Measurements from ENCODE around the gene IKZF5.
A peak's percentile ranks its signal among the peaks of the same experiment; 100 is the strongest.

The IKZF5 gene, protein sequence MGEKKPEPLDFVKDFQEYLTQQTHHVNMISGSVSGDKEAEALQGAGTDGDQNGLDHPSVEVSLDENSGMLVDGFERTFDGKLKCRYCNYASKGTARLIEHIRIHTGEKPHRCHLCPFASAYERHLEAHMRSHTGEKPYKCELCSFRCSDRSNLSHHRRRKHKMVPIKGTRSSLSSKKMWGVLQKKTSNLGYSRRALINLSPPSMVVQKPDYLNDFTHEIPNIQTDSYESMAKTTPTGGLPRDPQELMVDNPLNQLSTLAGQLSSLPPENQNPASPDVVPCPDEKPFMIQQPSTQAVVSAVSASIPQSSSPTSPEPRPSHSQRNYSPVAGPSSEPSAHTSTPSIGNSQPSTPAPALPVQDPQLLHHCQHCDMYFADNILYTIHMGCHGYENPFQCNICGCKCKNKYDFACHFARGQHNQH

DNA sequence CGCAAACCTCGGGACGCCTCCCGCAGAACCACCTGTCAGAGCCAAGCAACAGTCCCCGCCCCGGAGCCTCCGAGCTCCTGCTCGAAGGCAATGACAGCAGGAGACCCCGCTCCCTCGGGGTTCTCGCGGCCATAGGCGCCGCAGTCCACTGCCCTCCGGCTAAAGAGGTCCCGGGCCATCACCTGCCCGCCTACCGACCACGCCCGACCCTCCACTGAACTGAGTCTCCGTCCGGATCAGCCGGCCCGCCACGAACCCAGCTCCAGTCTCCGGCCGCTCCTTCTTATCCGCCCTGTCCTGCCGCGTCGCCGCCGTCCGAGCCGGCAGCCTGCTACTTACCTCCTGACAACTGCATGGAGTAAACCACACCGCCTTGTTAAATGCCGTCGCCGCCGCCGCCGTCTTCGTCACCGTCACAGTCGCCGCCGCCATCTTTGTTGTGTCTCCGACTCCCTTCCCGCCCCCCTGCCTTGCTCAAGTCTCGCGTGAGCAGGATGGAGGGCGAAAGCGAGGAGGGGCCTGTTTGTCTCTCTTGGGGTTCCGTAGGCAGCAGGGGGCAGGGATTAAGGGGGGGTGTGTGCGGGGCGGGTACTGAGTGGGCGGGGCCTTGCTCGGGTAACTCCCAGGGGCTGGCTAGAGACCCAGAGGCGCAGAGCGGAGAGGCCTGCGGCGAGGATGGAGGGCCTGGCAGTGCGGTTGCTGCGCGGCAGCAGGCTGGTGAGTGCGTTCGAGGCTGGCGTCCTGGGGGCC lies at the start of gene IKZF5, which contains the start of gene ACADSB:
IKZF5 (minus strand) TSS at position 441 of the 750 bp plus-strand sequence. CDS start 10,170 bp downstream, outside the sequence.
ACADSB (plus strand) TSS at position 652 of the 750 bp plus-strand sequence; CDS start at position 676, 24 bp downstream.
- H3K36me3 ChIP-seq (replicated peaks; ENCODE audit: insufficient read depth, low read length), result no peaks in the 10 kb centered on the region
- DNase-seq, result peak; percentile 97
- H3K27ac ChIP-seq (ENCODE audit: low read length), result peak within 1 kb of the TSS; percentile 67; the same call in 1 of the 2 replicates
- no peaks in the 10 kb centered on the region for H3K9me3 ChIP-seq (replicated peaks; ENCODE audit: insufficient read depth, low read length)
- H3F3A ChIP-seq (ENCODE audit: insufficient read depth, low read length), result no peaks in the 10 kb centered on the region
- TF ChIP-seq EZH2phosphoT487 (IDR thresholded peaks at IDR 0.05; ENCODE audit: low read length) (no peak), EZH2 (optimal IDR thresholded peaks at IDR 0.05; ENCODE audit: low read depth, low read length) (no peak)
- TF ChIP-seq, protein P1, sequence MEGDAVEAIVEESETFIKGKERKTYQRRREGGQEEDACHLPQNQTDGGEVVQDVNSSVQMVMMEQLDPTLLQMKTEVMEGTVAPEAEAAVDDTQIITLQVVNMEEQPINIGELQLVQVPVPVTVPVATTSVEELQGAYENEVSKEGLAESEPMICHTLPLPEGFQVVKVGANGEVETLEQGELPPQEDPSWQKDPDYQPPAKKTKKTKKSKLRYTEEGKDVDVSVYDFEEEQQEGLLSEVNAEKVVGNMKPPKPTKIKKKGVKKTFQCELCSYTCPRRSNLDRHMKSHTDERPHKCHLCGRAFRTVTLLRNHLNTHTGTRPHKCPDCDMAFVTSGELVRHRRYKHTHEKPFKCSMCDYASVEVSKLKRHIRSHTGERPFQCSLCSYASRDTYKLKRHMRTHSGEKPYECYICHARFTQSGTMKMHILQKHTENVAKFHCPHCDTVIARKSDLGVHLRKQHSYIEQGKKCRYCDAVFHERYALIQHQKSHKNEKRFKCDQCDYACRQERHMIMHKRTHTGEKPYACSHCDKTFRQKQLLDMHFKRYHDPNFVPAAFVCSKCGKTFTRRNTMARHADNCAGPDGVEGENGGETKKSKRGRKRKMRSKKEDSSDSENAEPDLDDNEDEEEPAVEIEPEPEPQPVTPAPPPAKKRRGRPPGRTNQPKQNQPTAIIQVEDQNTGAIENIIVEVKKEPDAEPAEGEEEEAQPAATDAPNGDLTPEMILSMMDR (IDR thresholded peaks at IDR 0.05; ENCODE audit: low read length), result no peak
- no peaks in the 10 kb centered on the region for H3K27me3 ChIP-seq (replicated peaks; ENCODE audit: insufficient read depth, low read length)
- peak within 1 kb of the TSS; percentile 86 for H3K4me3 ChIP-seq (ENCODE audit: low read length)
- H2AFZ ChIP-seq (ENCODE audit: low read length), result peak within 1 kb of the TSS; percentile 96
- H3K79me2 ChIP-seq (ENCODE audit: low read length), result peaks cover 51% of the 10 kb centered on the region
- peaks cover 10% of the 10 kb centered on the region; the same call in 1 of the 2 replicates for H3K4me1 ChIP-seq (ENCODE audit: low read length)
- no peaks in the 10 kb centered on the region for H3K9me2 ChIP-seq (replicated peaks; ENCODE audit: insufficient read depth, low read length)
- H3K4me2 ChIP-seq (ENCODE audit: low read depth, low read length), result peak within 1 kb of the TSS; percentile 99
- H4K20me1 ChIP-seq (ENCODE audit: insufficient read depth, low read length), result peaks cover 4% of the 10 kb centered on the region; the same call in 1 of the 2 replicates
- H3K9ac ChIP-seq (ENCODE audit: low read length), result peak within 1 kb of the TSS; percentile 93

DNA sequence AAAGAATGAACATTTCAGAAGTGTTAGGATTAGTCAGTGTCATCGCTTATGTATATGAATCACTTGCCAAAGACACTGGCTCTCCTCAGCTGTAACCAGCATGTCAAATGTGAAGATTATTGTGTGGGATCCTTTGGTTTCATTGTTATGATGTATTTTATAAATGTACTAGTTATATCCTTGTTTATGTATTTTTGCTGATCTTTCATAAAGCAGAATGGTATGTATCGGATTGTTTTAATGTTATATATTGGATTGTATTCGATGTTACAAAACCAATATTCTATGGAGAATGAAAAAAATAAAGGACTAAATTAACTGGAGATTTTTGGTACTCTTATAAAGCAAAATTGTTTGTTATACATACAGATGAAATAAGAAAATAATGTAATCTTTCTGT lies 49.4 kb upstream of the IKZF5 start:
- DNase-seq, result no peak
- H4K20me1 ChIP-seq (ENCODE audit: insufficient read depth, low read length), result no peaks in the 10 kb centered on the region
- no peaks in the 10 kb centered on the region for H3F3A ChIP-seq (ENCODE audit: insufficient read depth, low read length)
- no peak overlapping the region for H3K9ac ChIP-seq (ENCODE audit: low read length)
- H3K4me3 ChIP-seq (ENCODE audit: low read length), result no peak overlapping the region
- TF ChIP-seq EZH2phosphoT487 (IDR thresholded peaks at IDR 0.05; ENCODE audit: low read length) (no peak), EZH2 (optimal IDR thresholded peaks at IDR 0.05; ENCODE audit: low read depth, low read length) (no peak)
- TF ChIP-seq, protein P1 (IDR thresholded peaks at IDR 0.05; ENCODE audit: low read length), result no peak
- H3K9me2 ChIP-seq (replicated peaks; ENCODE audit: insufficient read depth, low read length), result no peaks in the 10 kb centered on the region
- H3K27me3 ChIP-seq (replicated peaks; ENCODE audit: insufficient read depth, low read length), result no peaks in the 10 kb centered on the region
- no peaks in the 10 kb centered on the region for H3K36me3 ChIP-seq (replicated peaks; ENCODE audit: insufficient read depth, low read length)
- H3K27ac ChIP-seq (ENCODE audit: low read length), result no peak overlapping the region
- no peak overlapping the region for H3K4me2 ChIP-seq (ENCODE audit: low read depth, low read length)
- no peaks in the 10 kb centered on the region for H3K9me3 ChIP-seq (replicated peaks; ENCODE audit: insufficient read depth, low read length)
- H3K79me2 ChIP-seq (ENCODE audit: low read length), result no peaks in the 10 kb centered on the region
- no peaks in the 10 kb centered on the region for H3K4me1 ChIP-seq (ENCODE audit: low read length)
- H2AFZ ChIP-seq (ENCODE audit: low read length), result no peak overlapping the region

DNA sequence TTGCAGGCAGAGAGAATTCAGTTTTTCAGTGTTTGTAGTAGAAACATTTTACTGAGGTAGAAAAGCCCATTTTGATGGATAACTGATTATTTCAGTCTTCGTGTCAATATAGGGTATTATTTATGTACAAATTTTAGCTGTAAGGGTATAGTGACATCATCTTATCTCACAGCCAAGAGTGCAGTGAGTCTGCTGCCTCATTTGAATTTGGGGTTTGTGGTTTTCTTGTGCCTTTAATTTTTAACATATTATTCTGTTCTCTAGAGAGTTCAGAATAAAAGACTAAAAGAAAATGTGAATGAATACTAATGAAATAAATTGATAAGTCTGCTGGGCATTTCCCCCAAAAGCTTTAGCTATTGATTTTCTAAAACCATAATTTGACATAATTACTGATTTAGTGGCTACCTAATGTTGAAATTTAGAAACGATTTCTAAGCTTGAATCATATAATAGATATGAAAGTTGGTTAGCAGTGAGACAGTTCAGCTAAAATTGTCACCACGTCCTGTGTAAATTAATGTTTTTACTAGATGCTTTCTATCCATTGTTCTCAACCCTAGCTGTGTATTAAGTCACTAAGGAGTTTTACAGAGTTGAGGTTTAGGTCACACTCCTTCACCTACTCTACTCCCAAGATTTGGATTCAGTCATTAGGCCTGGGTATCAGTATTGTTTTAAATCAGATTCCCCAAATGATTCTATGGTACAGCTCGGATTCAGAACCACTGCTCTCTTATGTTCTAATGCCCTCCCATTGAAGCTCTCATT lies 37.6 kb upstream of the IKZF5 start:
- no peaks in the 10 kb centered on the region for H3K4me1 ChIP-seq (ENCODE audit: low read length)
- no peaks in the 10 kb centered on the region for H3K9me3 ChIP-seq (replicated peaks; ENCODE audit: insufficient read depth, low read length)
- no peaks in the 10 kb centered on the region for H4K20me1 ChIP-seq (ENCODE audit: insufficient read depth, low read length)
- no peak overlapping the region for H2AFZ ChIP-seq (ENCODE audit: low read length)
- no peaks in the 10 kb centered on the region for H3K9me2 ChIP-seq (replicated peaks; ENCODE audit: insufficient read depth, low read length)
- no peaks in the 10 kb centered on the region for H3K27me3 ChIP-seq (replicated peaks; ENCODE audit: insufficient read depth, low read length)
- no peaks in the 10 kb centered on the region for H3F3A ChIP-seq (ENCODE audit: insufficient read depth, low read length)
- no peak overlapping the region for H3K4me3 ChIP-seq (ENCODE audit: low read length)
- H3K27ac ChIP-seq (ENCODE audit: low read length), result no peak overlapping the region
- no peak for DNase-seq
- no peak overlapping the region for H3K4me2 ChIP-seq (ENCODE audit: low read depth, low read length)
- TF ChIP-seq, protein P1 (IDR thresholded peaks at IDR 0.05; ENCODE audit: low read length), result no peak
- no peak for TF ChIP-seq EZH2 (optimal IDR thresholded peaks at IDR 0.05; ENCODE audit: low read depth, low read length)
- no peak for TF ChIP-seq EZH2phosphoT487 (IDR thresholded peaks at IDR 0.05; ENCODE audit: low read length)
- H3K9ac ChIP-seq (ENCODE audit: low read length), result no peak overlapping the region
- H3K36me3 ChIP-seq (replicated peaks; ENCODE audit: insufficient read depth, low read length), result no peaks in the 10 kb centered on the region
- H3K79me2 ChIP-seq (ENCODE audit: low read length), result no peaks in the 10 kb centered on the region

Measured in MM.1S (cell line).